GM23248 (cell line): ENCODE data around the gene PLAAT3. TPM values are rescaled to one million over a fixed set of nuclear protein-coding genes. Genes with fewer than 3 reads are reported as not detected.

ENCODE experiments used
- DNase-seq: peaks from one replicate; pipeline ENCODE4 v3.0.0-alpha.2; 2015
- H2AFZ ChIP-seq: fragments of 200-600 bp; sonication (generic); 2 replicates; pipeline ENCODE4 v1.6.1; 2016; ENCODE audit warnings: antibody characterized with exemption
- H3F3A ChIP-seq: fragments of 200-600 bp; sonication (generic); 2 replicates; pipeline ENCODE4 v1.6.1; 2016; ENCODE audit warnings: mild to moderate bottlenecking, antibody characterized with exemption, mixed run types; ENCODE audit not compliant: insufficient read depth
- H3K27ac ChIP-seq: fragments of 200-600 bp; sonication (generic); 2 replicates; pipeline ENCODE4 v1.5.1; 2016; ENCODE audit warnings: mild to moderate bottlenecking
- H3K27me3 ChIP-seq: fragments of 200-600 bp; sonication (generic); replicated peaks from 2 replicates; pipeline ENCODE4 v1.6.1; 2016; ENCODE audit warnings: mild to moderate bottlenecking; ENCODE audit not compliant: insufficient read depth
- H3K36me3 ChIP-seq: fragments of 200-600 bp; sonication (generic); 2 replicates; pipeline ENCODE4 v1.6.1; 2016; ENCODE audit warnings: low read depth, mild to moderate bottlenecking
- H3K4me1 ChIP-seq: fragments of 200-600 bp; sonication (generic); 2 replicates; pipeline ENCODE4 v1.6.1; 2016; ENCODE audit warnings: mild to moderate bottlenecking; ENCODE audit not compliant: insufficient read depth
- H3K4me2 ChIP-seq: fragments of 200-600 bp; sonication (generic); one replicate; pipeline ENCODE4 v1.6.1; 2016; ENCODE audit warnings: mild to moderate bottlenecking; ENCODE audit not compliant: unreplicated experiment
- H3K4me3 ChIP-seq: fragments of 200-600 bp; sonication (generic); 2 replicates; pipeline ENCODE4 v1.5.1; 2016; ENCODE audit warnings: mild to moderate bottlenecking
- H3K79me2 ChIP-seq: fragments of 200-600 bp; sonication (generic); 2 replicates; pipeline ENCODE4 v1.6.1; 2016; ENCODE audit warnings: mild to moderate bottlenecking; ENCODE audit not compliant: insufficient read depth
- H3K9ac ChIP-seq: fragments of 200-600 bp; sonication (generic); 2 replicates; pipeline ENCODE4 v1.6.1; 2016; ENCODE audit warnings: mild to moderate bottlenecking
- H3K9me2 ChIP-seq: fragments of 200-600 bp; sonication (generic); 2 replicates; pipeline ENCODE4 v1.6.1; 2016; ENCODE audit warnings: mixed run types, mild to moderate bottlenecking, moderate library complexity; ENCODE audit not compliant: insufficient read depth
- H3K9me3 ChIP-seq: fragments of 200-600 bp; sonication (generic); one replicate; pipeline ENCODE4 v1.6.1; 2017; ENCODE audit warnings: low read depth
- H4K20me1 ChIP-seq: fragments of 200-600 bp; sonication (generic); 2 replicates; pipeline ENCODE4 v1.6.0; 2016; ENCODE audit not compliant: insufficient read depth
- EZH2 ChIP-seq: fragments of 200-600 bp; sonication (generic); IDR thresholded peaks from 2 replicates; pipeline ENCODE4 v1.6.1; 2018; ENCODE audit warnings: antibody characterized with exemption, mild to moderate bottlenecking; ENCODE audit not compliant: insufficient read depth, poor library complexity, severe bottlenecking
- EZH2phosphoT487 ChIP-seq: fragments of 200-600 bp; sonication (generic); IDR thresholded peaks from 2 replicates; pipeline ENCODE4 v1.6.1; 2018; ENCODE audit warnings: antibody characterized with exemption, moderate library complexity, mild to moderate bottlenecking, low read depth; ENCODE audit not compliant: insufficient read depth
- WGBS, 2 experiments: methylation state at CpG; one replicate each; pipeline ENCODE4 v1.1.6; 2015 to 2017; ENCODE audit warnings: low lambda C conversion rate in 2 of 2, low coverage in 1 of 2; ENCODE audit errors: missing lambda C conversion rate in 2 of 2; 5-methylcytosine and 5-hydroxymethylcytosine counted together
- in situ Hi-C: fragments of 300-500 bp; cut with MboI; formaldehyde crosslinking; loops from 2 replicates; pipeline ENCODE4 v1.15.0; 2020
- polyA plus RNA-seq: library from polyadenylated mRNA; unstranded; fragments of >200 nt; fragmentation: Nextera tagmentation; extraction: Ambion mirVana; gene quantifications from 2 replicates; pipeline ENCODE4 v1.2.1, GENCODE V29; 2016
- total RNA-seq: library from RNA; depleted of rRNA; stranded (reverse); fragments of >200 nt; shearing (Covaris generic); gene quantifications from 2 replicates; pipeline ENCODE4 v1.2.3, GENCODE V29; 2014

Gene PLAAT3
- total and polyA plus RNA-seq, 2 experiments from 2014 or later = 4.3 to 4.9 TPM

GRCh38 chr11:63613517-63614135 is 607 bp downstream of the PLAAT3 start:
- no peaks in the 10 kb centered on the region for H3K9me2 ChIP-seq
- no peaks in the 10 kb centered on the region for H3K36me3 ChIP-seq
- H3F3A ChIP-seq = peaks cover 8% of the 10 kb centered on the region; the same call in 1 of the 2 replicates
- peak overlapping the region; percentile 34 for H3K9ac ChIP-seq
- H3K79me2 ChIP-seq = no peaks in the 10 kb centered on the region
- peak overlapping the region; percentile 78 for H3K4me3 ChIP-seq
- DNase-seq = peak; percentile 38
- 0 out of 2 replicates have a peak, but pooled peaks cover under 1% of the 10 kb centered on the region for H3K4me1 ChIP-seq
- H3K27me3 ChIP-seq = no peaks in the 10 kb centered on the region
- H3K4me2 ChIP-seq = peak overlapping the region; percentile 81
- WGBS, 2 experiments = 3 to 7% methylated on average over 30 to 36 of the region's 45 CpGs
- TF ChIP-seq EZH2 (no peak), EZH2phosphoT487 (no peak)
- H3K27ac ChIP-seq = no peak overlapping the region
- H3K9me3 ChIP-seq = no peaks in the 10 kb centered on the region
- peak overlapping the region; percentile 86 for H2AFZ ChIP-seq
- in situ Hi-C loops = no loop called here
- H4K20me1 ChIP-seq = no peaks in the 10 kb centered on the region

GRCh38 chr11:63612181-63612580 is 2.1 kb downstream of the PLAAT3 start:
- Histone ChIP-seq H3K4me2 (no peak overlapping the region), H3K9me3 (no peaks in the 10 kb centered on the region), H3K36me3 (no peaks in the 10 kb centered on the region), H3K4me3 (no peak overlapping the region), H3K79me2 (no peaks in the 10 kb centered on the region), H3K27me3 (no peaks in the 10 kb centered on the region), H4K20me1 (no peaks in the 10 kb centered on the region), H2AFZ (no peak overlapping the region), H3K9ac (no peak overlapping the region), H3K27ac (no peak overlapping the region), H3K9me2 (no peaks in the 10 kb centered on the region), H3K4me1 (peaks cover 8% of the 10 kb centered on the region; the same call in 1 of the 2 replicates), H3F3A (peaks cover 8% of the 10 kb centered on the region; the same call in 1 of the 2 replicates)
- in situ Hi-C loops = no loop called here
- DNase-seq = no peak
- TF ChIP-seq EZH2phosphoT487 (no peak), EZH2 (no peak)

- Histone ChIP-seq H3K9me3 (no peaks in the 10 kb centered on the region), H2AFZ (no peak overlapping the region), H3K9ac (no peak overlapping the region), H3K27ac (no peak overlapping the region), H3K4me2 (no peak overlapping the region), H3K27me3 (no peaks in the 10 kb centered on the region), H3K79me2 (no peaks in the 10 kb centered on the region), H3K9me2 (no peaks in the 10 kb centered on the region), H4K20me1 (no peaks in the 10 kb centered on the region), H3K4me3 (no peak overlapping the region), H3K36me3 (no peaks in the 10 kb centered on the region), H3K4me1 (peaks cover 8% of the 10 kb centered on the region; the same call in 1 of the 2 replicates), H3F3A (peaks cover 8% of the 10 kb centered on the region; the same call in 1 of the 2 replicates)
- in situ Hi-C loops = no loop called here
- WGBS, 2 experiments = 95 to 100% methylated on average over 1 of the region's 1 CpG
- no peak for DNase-seq
- TF ChIP-seq EZH2 = no peak
- no peak for TF ChIP-seq EZH2phosphoT487
Observed at GRCh38 chr11:63611395-63611747, 2.9 kb downstream of the PLAAT3 start.

- no peaks in the 10 kb centered on the region for H3K27me3 ChIP-seq
- no peak overlapping the region for H3K4me3 ChIP-seq
- no peaks in the 10 kb centered on the region for H3K36me3 ChIP-seq
- H3F3A ChIP-seq = peaks cover 8% of the 10 kb centered on the region; the same call in 1 of the 2 replicates
- H3K4me1 ChIP-seq = peaks cover 8% of the 10 kb centered on the region; the same call in 1 of the 2 replicates
- no peak overlapping the region for H2AFZ ChIP-seq
- no peaks in the 10 kb centered on the region for H3K9me3 ChIP-seq
- DNase-seq = no peak
- in situ Hi-C loops = no loop called here
- no peak for TF ChIP-seq EZH2
- TF ChIP-seq EZH2phosphoT487 = no peak
- H3K9ac ChIP-seq = no peak overlapping the region
- WGBS, 2 experiments = 85 to 88% methylated on average over 14 of the region's 14 CpGs
- no peak overlapping the region for H3K27ac ChIP-seq
- H3K4me2 ChIP-seq = no peak overlapping the region
- H3K79me2 ChIP-seq = no peaks in the 10 kb centered on the region
- no peaks in the 10 kb centered on the region for H3K9me2 ChIP-seq
- no peaks in the 10 kb centered on the region for H4K20me1 ChIP-seq
Observed at GRCh38 chr11:63610604-63611394, 3.4 kb downstream of the PLAAT3 start.
